Stimulated activated CD4-positive, alpha-beta T cell treated with anti-CD3 and anti-CD28 coated beads, Interleukin-2, amount 100 ng/mL, for 48 hours (primary cell): ENCODE measurements around the gene TTC5.
A peak's percentile ranks its signal among the peaks of the same experiment; 100 is the strongest.
"Not testable (repeated sequence)": the region's sequence is repeated elsewhere in the genome, so short reads cannot be mapped to it uniquely, and the experiment has no call there.

Experiments used
- DNase-seq, 2 donors: peaks; one replicate each; pipeline ENCODE4 v3.0.0-alpha.2; 2020

TTC5 gene, protein sequence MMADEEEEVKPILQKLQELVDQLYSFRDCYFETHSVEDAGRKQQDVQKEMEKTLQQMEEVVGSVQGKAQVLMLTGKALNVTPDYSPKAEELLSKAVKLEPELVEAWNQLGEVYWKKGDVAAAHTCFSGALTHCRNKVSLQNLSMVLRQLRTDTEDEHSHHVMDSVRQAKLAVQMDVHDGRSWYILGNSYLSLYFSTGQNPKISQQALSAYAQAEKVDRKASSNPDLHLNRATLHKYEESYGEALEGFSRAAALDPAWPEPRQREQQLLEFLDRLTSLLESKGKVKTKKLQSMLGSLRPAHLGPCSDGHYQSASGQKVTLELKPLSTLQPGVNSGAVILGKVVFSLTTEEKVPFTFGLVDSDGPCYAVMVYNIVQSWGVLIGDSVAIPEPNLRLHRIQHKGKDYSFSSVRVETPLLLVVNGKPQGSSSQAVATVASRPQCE

DNA sequence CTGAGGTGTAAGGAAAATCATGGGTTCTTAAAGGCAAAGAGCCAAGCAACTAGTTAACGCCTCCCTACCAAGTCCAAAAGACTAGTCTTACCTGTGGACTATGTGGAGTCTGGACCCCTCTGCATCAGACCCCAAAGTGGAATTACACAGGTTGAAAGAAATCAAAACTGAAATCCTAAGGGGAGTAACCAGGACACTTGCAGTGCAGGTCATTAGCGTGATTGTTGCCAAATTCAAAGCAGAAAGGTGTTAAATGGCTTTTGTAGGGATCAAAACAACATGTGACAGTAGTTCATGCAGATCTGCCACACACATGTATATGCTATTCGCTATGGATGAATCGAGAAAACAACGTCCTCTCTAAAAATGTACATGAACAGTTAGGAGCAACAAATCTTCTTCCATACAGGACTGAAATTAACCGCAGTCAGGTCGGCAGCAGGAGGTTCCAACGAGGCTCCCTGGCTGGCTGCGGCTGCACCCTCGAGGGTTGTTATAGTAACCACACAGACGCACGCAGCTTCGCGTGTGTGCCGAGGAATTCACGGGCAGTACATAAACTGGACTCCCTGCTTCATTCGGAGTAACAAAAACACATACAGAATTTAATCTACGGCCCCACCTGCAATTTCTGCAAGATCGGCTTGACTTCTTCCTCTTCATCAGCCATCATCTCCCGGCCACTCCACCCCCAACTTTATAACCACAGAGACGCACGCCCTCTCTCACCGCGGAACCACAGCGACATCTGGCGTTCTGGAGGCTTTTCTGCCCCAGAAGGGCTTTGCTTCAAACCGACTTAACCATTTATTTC is at the start of gene TTC5:
TTC5 (minus strand) TSS at position 687 of the 814 bp plus-strand sequence; CDS start at position 673, 14 bp downstream.
- peak; percentile 87 to 92 for DNase-seq

DNA sequence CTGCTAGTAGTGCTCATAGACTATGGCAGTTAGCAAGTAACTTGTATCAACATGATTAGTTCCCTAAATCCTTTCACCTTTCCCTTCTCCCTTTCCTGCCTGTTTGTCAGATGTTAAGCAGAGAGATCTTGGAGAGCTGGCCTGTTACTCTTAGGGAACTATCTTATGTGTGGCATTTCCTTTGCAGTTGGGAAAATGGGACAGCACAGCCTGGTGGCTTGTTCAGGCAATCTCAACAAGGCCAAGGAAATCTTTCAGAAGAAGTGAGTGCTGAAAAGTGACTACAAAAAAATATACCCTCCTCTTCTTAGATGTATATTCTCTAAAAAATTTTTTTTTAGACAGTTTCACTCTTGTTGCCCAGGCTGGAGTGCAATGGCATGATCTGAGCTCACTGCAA is 45.1 kb upstream of the TTC5 start:
- no peak for DNase-seq

DNA sequence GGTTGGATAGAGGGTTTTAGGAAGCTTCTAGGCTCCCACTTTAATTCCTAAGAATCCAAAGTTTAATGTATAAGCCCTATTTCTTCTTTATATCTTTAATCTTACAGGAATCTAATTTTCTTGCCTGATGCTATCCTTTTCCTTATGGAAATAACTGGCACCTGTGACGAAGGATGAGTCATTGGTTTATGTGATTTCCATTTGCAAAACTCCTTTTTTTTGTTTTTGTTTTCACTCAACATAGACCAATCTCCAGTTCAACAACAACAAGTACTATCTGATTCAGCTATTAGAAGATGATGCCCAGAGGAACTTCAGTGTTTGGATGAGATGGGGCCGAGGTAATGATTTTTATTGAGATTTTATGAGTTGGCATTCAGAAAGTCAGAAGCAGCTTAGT is 44.5 kb upstream of the TTC5 start:
- DNase-seq = no peak

DNA sequence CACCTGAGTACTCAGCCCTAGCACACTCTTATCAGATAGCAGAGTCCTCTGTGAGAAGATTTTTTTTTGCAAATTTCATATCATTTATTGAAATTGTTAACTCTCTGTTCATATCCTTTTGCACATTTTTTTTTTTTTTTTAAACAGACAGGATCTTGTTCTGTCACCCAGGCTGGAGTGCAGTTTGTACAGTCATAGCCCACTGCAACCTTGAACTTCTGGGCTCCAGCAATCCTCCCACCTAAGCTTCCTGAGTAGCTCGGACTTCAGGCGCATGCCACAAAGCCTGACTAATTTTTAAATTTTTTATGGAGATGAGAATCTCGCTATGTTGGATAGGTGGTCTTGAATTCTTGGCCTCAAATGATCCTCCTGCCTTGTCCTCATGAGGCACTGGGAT is 42.0 kb upstream of the TTC5 start:
- no peak for DNase-seq

DNA sequence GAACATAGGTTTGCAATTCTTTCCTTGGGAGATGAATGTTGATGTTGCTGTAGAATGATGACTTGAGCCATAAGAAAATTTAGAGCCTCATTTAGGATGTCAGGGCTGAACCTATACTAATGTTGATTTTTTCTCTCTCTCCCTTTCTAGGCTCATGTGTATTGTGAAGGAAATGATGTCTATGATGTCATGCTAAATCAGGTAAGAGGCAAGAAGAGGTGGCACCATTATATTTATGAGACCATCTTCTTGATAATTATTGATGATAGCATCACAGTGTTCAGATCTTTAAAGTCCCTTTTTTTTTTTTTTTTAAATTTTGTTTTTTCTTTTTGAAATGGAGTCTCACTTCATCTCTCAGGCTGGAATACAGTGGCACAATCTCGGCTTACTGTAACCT is 41.0 kb upstream of the TTC5 start:
- no peak for DNase-seq

DNA sequence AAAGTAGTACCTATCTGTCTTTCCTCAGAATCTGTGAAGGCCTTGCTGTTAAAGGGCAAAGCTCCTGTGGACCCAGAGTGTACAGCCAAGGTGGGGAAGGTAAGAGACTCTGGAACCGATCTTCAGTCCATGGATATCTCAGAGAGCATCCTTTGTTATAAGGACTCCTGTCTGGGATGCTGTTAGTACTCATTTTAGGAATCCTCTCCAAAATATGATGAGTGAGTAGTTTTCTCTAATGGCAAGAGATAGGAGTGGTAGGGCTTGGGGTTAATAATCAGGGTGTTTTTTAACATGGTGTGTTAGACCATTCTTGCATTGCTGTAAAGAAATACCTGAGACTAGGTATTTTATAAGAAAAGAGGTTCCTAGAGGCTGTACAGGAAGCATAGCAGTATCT is 39.6 kb upstream of the TTC5 start:
- no peak for DNase-seq

DNA sequence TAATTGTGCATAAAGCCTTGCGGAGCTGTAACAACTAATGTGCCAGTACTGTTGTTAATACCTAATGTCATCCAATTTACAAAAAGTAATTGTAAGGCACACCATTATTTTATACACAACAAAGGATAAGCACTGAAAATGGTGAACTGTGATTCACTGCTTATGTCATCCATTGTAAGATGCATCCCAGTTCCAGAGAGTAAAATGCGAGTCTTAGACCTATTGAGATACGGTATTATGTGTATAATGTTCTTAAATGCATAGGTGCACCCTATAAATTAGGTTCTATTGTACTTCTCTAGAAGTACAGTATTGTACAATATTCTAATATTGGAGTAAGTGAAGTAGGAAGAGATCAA is 38.1 kb upstream of the TTC5 start:
- DNase-seq = no peak

DNA sequence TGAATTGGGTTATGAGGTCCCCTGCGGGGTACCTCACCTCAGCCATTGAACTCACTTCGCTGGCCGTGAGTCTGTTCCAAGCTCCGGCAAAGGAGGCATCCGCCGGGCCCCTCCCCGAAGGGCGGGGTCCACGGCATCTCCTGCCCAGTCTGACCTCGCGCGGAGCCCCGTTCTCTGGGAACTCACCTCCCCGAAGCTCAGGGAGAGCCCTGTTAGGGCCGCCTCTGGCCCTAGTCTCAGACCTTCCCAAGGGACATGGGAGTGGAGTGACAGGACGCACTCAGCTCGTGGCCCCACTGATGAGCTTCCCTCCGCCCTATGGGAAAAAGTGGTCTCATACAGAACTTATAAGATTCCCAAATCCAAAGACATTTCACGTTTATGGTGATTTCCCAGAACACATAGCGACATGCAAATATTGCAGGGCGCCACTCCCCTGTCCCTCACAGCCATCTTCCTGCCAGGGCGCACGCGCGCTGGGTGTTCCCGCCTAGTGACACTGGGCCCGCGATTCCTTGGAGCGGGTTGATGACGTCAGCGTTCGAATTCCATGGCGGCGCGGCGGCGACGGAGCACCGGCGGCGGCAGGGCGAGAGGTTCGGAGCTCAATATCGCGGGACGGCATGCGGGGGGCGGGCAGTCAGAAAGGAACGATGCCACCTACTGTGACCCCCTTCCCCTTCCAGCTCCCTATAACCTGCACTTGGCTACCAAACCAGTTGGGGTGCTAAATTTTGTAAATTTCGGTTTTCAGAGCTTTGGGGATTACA is 37.5 kb upstream of the TTC5 start, which contains the start of gene PARP2:
PARP2 (plus strand) TSS at position 544 of the 770 bp plus-strand sequence; CDS start at position 551, 7 bp downstream.
- DNase-seq = peak; percentile 94 to 95

DNA sequence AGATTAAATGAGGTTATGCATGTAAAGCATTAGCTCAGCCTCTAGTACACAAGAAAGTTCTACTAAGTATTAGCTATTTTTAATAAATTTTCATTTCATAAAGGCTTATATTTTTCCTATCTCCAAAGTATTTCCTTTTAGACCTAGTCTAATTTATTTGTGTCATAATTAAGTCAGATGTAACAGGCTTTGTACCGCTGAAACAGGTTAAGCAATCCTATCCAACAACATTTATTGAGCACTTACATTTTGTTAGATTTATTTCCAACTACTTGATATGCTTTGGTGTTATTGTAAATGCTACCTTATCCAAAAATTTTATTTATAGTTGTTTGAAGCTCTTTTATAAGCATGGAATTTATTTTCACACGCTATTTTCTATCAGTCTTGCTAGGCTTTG is 35.9 kb upstream of the TTC5 start:
- DNase-seq = no peak

DNA sequence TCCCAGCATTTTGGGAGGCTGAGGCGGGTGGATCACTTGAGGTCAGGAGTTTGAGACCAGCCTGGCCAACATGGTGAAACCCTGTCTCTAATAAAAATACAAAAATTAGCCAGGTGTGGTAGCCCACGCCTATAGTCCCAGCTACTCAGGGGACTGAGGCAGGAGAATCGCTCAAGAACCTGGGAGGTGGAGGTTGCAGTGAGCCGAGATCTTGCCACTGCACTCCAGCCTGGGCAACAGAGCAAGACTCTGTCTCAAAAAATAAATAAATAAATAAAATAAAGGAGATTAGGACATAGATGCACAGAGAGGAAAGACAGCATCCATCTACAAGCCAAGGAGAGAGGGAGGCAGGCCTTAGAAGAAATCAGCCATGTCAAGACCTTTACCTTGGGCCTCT is 35.3 kb upstream of the TTC5 start:
- DNase-seq = not testable (repeated sequence)

DNA sequence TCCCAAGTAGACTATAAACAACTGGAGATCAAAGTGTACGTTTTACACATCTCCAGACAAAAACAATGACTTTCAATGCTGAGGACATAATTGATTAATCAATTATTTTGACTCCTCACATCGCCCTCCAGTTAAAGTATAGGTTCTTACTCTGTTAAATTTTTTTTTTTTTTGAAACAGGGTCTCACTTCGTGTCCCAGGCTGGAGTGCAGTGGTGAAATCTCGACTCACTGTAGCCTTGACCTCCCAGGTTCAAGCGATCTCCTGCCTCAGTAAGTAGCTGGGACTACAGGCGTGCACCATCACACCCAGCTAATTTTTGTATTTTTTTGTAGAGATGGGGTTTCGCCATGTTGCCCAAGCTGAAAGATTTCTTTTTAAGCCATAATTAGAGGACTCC is 28.3 kb upstream of the TTC5 start:
- DNase-seq = no peak

DNA sequence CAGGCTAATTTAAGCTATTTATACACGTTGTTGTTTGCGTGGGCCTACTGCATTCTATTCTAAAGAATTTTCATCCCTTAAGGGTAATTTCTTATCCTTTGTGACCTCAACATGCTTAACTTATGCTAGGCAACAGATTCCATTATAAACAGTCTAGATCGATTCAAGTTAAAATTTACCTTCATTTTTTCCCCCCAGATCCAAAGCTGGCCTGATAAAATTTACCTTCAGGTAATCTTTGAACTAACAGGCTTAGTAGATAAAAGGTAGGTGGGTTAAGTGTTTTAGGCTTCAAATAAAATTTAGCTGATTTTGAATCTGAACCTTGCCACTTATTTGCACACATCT is 27.7 kb upstream of the TTC5 start:
- DNase-seq = no peak

DNA sequence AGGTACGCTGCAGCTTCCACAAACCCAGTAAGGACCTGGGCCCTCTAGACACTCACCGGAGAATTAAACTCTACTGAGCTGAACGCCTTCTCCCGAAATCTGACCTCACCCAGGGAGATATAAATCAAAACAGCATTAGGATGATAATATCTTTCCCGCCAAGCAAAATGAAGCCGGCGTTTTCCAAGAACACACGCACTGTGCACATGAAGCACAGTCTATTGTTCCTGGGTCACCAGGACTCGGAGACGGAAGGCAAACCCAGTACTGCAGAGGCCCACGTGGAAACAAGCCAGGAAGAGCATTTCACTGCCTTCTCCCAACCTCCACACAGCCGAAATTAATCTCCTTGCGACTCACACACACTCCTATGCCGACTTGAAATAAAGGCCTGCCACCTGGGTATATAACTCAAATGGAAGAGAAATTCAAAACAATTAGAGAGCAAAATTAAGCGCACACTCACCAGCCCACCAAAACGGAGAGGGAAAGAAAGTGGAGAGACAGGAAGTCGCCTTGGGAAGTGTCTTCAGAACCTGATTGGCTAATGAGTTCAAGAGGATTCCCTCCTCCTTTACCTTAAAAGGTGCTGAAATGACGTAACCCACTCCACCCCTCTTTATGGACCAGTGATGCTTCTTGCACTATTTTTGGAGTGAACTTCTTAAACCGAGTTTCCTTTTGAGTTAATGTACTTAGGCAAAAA is 27.2 kb upstream of the TTC5 start, which contains the start of gene CCNB1IP1:
CCNB1IP1 (minus strand) TSS at position 492 of the 706 bp plus-strand sequence. CDS start 16,756 bp downstream, outside the sequence.
- DNase-seq = peak; percentile 15 to 37

DNA sequence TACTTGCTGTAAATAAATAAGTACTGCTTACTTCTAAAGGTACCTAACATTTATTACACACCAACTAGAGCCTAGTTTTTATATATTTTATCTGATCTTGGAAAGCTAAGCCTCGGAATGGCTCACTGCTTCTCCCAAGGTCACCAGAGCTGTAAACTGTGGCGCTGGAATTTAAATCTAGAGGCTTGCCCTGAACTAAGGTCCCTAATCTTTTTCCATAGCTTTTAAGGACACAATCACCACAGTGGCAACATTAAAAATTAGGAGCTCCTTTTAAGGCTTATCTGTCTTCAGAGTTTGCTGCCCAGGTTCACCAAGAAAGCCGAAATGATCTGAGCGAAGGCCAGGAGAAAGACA is 26.7 kb upstream of the TTC5 start:
- no peak for DNase-seq

DNA sequence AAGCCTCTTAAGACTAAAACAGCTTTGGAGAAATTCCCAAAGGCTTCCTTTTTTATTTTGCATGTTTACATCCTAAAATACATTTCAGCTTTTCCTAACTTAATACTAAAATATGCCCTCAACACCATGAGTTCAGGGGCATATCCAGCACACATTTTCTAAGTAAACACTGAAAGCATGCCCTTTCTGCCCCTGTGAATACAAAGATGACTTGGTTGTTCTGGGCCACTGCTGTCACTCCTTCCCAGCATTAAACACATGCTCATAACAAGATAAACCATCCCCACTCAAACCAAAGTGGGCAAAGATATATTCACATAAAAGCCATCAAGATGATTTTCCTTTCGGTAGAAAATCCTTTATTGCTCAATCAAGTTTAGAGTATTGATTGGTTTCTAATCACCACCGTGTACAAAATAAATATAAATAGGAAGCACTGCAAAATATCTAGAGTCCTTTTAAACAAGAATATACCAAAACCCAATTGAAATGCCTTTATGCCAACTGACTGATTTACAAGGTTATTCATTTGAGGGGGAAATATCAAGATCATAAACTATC is 25.4 kb upstream of the TTC5 start:
- no peak for DNase-seq

DNA sequence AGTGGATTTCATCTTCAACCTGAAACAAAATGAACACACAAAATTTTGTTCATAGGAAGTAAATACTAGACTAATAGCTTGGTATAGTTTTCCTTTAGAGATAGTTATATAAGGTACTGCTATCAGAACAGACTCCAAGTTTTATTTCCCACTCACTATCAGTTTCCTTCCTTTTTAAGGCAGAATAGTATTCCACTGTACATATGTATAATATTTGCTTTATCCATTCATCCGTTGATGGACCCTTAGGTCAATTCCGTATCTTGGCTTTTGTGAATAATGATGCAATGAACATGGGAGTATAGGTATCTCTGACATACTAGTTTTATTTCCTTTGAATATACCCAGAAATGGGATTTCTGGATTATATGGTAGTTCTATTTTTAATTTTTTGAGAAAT is 23.6 kb upstream of the TTC5 start:
- no peak for DNase-seq

DNA sequence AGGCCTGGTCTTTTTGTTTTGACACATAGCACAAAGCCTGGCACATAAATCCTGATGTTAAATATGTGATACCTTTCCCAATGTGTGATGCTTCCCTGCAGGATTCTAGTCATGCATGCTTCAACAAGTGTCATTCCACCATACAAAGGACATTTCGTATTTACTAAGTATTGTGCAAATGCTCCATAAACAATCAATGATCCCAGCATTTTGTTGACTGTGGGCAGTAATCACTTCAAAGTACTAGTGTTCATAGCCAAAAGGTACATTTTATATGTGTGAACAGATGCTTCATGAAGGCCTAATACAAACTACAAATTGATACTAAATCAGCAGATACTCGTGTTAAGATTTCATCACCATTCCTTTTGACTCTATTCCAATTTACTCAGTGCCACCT is 23.0 kb upstream of the TTC5 start:
- DNase-seq = no peak

DNA sequence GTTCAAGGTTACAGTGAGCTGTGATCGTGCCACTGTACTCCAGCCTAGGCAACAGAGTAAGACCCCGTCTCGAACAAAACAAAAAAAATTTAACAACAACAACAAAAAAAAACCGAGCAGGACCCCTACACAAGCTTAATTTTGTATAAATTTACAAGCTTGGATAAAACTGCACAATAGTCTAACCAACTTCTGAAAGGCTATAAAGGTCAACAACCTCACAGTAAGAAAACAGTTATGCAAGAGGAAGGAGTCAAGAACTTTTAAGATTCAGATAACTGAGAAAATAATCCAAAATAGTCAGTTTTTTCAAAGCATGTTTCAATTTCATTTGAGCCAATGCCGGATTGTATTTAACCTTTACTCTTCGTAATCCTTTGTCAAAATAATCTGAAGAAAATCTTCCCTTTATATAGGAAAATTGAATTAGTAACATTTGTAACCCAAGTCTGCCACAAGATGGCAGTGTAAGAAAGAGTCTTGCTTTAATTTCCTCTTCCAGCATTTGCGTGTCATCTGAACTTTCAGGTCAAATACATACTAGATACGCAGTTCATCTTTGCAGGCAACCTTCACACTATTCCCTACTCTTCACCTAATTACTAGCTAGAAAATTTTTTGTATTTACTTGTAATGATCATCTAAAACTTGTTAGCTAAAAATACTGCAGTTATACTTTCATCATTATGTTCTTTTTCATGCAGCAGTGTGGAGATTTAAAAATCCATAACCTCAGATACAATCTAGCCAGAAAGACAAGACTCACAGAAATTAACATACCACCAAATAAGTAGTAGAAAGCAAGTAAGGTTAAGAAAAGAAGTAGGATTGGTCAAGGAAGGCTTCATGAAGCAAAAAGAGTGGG is 21.5 kb upstream of the TTC5 start:
- peak in 1 of 2 donors; percentile 30 for DNase-seq

DNA sequence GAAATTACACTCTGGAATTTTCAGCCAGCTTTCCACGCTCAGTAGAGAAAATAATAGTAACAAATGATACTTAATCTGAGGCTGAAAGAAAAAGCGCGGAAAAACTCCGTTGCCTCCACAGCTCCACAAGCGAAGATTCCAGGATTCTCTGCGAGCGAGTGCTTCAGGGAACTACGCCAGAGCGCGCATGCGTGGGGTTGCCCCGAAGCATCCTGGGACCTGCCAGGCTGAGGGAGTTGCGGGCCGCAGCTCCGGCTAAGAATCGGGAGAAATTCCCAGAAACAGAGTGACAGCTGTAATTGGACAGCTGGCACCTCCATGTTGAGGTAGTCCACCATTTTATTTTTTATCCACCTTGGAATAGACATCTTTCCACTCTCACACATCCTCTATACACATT is 12.0 kb upstream of the TTC5 start:
- DNase-seq = no peak

DNA sequence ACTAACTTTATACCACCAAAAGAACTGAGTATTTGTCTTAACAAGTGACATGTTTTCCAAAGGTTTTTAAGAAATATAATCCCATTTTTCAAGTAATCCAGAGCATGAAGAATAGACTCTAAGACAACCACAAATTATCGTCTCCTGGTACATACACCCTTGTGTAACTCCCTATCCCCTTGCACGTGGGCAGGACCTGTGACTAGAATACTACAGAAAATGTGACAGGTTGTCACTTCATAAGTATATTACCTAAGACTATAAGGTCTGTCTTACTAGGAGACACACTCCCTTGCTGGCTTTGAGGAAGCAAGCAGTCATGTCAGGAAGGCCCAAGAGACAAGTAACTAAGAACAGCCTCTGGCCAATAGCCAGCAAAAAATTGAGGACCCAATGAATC is 8.3 kb upstream of the TTC5 start:
- DNase-seq = no peak

DNA sequence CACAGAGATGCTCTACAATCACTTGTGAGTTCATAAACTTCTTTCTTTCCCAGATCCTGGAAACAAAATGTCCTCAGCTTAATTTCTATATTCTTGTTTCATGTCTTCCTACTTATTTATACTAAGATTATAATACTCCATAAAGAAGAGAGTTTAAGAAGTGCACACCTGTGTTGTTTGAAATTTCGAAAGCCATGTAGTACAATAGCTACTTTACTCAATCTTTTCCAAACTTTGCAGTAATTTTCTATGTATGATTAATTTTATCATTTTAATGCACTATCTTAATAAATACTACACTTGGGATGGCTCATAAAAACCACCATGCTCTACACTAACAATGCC is 300 bp upstream of the TTC5 start:
- no peak for DNase-seq
